ENCODE results near the gene PPM1J.

PPM1J gene

DNA sequence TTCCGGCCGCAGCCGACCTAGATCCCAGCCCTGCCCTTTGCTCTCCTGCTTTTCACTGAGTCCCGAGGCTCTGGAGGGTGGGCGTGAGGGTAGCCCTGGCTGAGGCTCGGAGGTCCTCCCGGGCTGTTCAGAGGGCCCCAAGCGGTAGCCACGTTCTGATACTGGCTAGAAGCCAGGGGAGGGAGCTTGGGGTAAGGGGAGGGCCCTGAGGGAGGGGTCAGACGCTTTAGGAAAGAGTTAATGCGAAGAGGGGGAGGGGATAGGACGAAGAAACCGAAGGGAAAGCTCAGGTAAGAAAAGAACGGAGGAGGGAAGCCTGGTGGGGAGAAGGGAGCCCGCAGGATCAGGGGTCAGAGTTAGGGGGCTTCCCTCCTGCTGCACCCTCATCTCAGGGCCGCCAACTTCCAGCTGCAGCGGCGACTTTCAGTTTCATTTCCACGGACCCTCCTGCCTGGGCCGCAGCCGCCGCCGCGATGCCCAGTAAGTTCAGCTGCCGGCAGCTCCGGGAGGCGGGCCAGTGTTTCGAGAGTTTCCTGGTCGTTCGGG, 40.6 kb downstream of the PPM1J start, which contains the start of gene MOV10:
MOV10 (plus strand) TSS at position 220 of the 546 bp plus-strand sequence; CDS start at position 474, 254 bp downstream.
- Histone ChIP-seq H3K4me1 (ENCODE audit: control insufficient read depth, insufficient read depth, low read length) (peaks cover 21% of the 10 kb centered on the region), H3K27me3 (ENCODE audit: control insufficient read depth, insufficient read depth, low read length) (no peaks in the 10 kb centered on the region), H3K9me3 (ENCODE audit: control insufficient read depth, low read length) (no peaks in the 10 kb centered on the region), H3K9ac (ENCODE audit: low read length) (peak within 1 kb of the TSS; percentile 92), H3K36me3 (ENCODE audit: control insufficient read depth, insufficient read depth, low read length) (no peaks in the 10 kb centered on the region), H3K4me3 (ENCODE audit: low read length) (peak within 1 kb of the TSS; percentile 96)

DNA sequence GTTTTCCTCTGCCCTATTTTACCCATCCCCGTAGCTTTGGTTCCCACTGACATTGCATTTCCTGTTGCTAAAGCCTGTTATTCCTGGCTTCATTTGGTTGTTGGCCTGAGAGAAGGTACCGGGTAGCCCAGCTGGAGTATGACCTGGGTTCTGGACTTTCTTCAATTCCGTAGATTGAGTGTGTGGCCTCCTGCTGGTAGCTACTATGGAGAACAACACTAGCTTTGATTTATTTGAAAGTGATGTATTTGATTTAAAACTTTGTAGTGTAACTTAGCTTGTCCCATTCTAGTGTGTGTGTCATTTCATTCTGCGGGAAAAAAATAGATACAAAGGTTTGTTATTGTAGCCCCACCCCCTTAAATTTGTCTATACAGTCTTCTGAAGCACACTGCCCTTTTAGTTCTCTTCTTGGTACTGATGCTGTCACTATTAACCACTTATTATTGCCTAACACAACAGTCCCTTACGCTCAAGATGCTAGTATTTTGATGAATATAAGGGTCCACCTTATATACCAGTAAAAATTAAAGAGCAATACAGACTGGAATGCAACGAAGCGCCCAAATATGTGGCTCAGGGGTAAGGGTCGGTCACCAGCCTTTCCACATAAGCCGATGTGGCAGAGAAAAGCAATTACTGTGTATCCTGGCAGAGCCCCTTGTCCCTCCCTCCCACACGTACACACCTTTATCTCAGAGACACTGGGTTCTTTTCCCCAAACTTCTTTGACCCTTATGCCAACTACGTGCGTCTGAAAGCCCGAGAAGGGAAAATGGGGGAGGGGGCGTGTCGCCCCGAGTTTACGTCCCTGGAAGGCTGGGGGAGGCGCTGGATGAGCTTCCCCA, 41.3 kb downstream of the PPM1J start:
- Histone ChIP-seq H3K4me3 (ENCODE audit: low read length) (peak overlapping the region; percentile 96), H3K36me3 (ENCODE audit: control insufficient read depth, insufficient read depth, low read length) (no peaks in the 10 kb centered on the region)

DNA sequence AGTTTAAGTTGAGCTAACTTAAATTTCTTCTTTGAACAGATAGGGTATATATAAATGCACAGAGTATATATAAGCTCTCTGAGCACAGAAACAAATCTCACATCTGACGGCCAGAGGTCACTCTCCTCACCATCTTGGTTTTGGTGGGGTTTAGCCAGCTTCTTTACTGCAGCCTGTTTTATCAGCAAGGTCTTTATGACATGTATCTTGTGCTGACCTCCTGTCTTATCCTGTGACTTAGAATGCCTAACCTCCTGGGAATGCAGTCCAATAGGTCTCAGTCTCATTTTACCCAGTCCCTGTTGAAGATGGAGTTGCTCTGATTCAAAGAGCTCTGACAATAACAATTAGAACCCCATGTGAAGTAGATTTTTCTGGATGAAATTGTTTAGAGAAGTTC, 42.3 kb downstream of the PPM1J start:
- Histone ChIP-seq H3K9ac (ENCODE audit: low read length) (no peak overlapping the region), H3K36me3 (ENCODE audit: control insufficient read depth, insufficient read depth, low read length) (no peaks in the 10 kb centered on the region), H3K4me3 (ENCODE audit: low read length) (no peak overlapping the region), H3K4me1 (ENCODE audit: control insufficient read depth, insufficient read depth, low read length) (peaks cover 21% of the 10 kb centered on the region), H3K9me3 (ENCODE audit: control insufficient read depth, low read length) (no peaks in the 10 kb centered on the region), H3K27me3 (ENCODE audit: control insufficient read depth, insufficient read depth, low read length) (no peaks in the 10 kb centered on the region)

More for the DNA sequence above, 41.3 kb downstream of the PPM1J start:
- Histone ChIP-seq H3K4me1 (ENCODE audit: control insufficient read depth, insufficient read depth, low read length) (peaks cover 21% of the 10 kb centered on the region), H3K27me3 (ENCODE audit: control insufficient read depth, insufficient read depth, low read length) (no peaks in the 10 kb centered on the region), H3K9me3 (ENCODE audit: control insufficient read depth, low read length) (no peaks in the 10 kb centered on the region), H3K9ac (ENCODE audit: low read length) (peak overlapping the region; percentile 92)

- Histone ChIP-seq H3K27me3 (ENCODE audit: control insufficient read depth, insufficient read depth, low read length) (no peaks in the 10 kb centered on the region), H3K4me3 (ENCODE audit: low read length) (no peak overlapping the region), H3K9me3 (ENCODE audit: control insufficient read depth, low read length) (no peaks in the 10 kb centered on the region), H3K4me1 (ENCODE audit: control insufficient read depth, insufficient read depth, low read length) (peaks cover 21% of the 10 kb centered on the region), H3K9ac (ENCODE audit: low read length) (no peak overlapping the region), H3K36me3 (ENCODE audit: control insufficient read depth, insufficient read depth, low read length) (no peaks in the 10 kb centered on the region)
These were observed 43.1 kb downstream of the PPM1J start for GRCh38 chr1:112672009-112672408.

GRCh38 chr1:112666946-112667345, 48.2 kb downstream of the PPM1J start:
- Histone ChIP-seq H3K9me3 (ENCODE audit: control insufficient read depth, low read length) (no peaks in the 10 kb centered on the region), H3K36me3 (ENCODE audit: control insufficient read depth, insufficient read depth, low read length) (no peaks in the 10 kb centered on the region), H3K4me3 (ENCODE audit: low read length) (no peak overlapping the region), H3K27me3 (ENCODE audit: control insufficient read depth, insufficient read depth, low read length) (no peaks in the 10 kb centered on the region), H3K9ac (ENCODE audit: low read length) (no peak overlapping the region), H3K4me1 (ENCODE audit: control insufficient read depth, insufficient read depth, low read length) (no peaks in the 10 kb centered on the region)

- H3K36me3 ChIP-seq (ENCODE audit: control insufficient read depth, insufficient read depth, low read length): peaks cover 5% of the 10 kb centered on the region
- no peaks in the 10 kb centered on the region for H3K9me3 ChIP-seq (ENCODE audit: control insufficient read depth, low read length)
- H3K4me3 ChIP-seq (ENCODE audit: low read length): no peak overlapping the region
- no peaks in the 10 kb centered on the region for H3K4me1 ChIP-seq (ENCODE audit: control insufficient read depth, insufficient read depth, low read length)
- no peaks in the 10 kb centered on the region for H3K27me3 ChIP-seq (ENCODE audit: control insufficient read depth, insufficient read depth, low read length)
- H3K9ac ChIP-seq (ENCODE audit: low read length): no peak overlapping the region
These were observed 49.3 kb downstream of the PPM1J start for GRCh38 chr1:112665857-112666256.
